HepG2 (cell line): Measurements from ENCODE around the gene YPEL3. TPM values are rescaled to one million over a fixed set of nuclear protein-coding genes. Genes with fewer than 3 reads are reported as not detected.

Experiments used
- ARHGAP35 ChIP-seq: sonication (generic); formaldehyde crosslinking; IDR thresholded peaks from 2 replicates; pipeline ENCODE4 v1.9.0; 2022; ENCODE audit warnings: mild to moderate bottlenecking, inconsistent platforms, moderate library complexity, missing genetic modification reagents, borderline replicate concordance
- HMG20A ChIP-seq: IDR thresholded peaks from 2 replicates; pipeline ENCODE4 v1.6.1; 2016; ENCODE audit warnings: borderline replicate concordance
- HNRNPL ChIP-seq: fragments of 200-400 bp; formaldehyde crosslinking; IDR thresholded peaks from 2 replicates; pipeline ENCODE4 v1.6.1; 2017; ENCODE audit warnings: mild to moderate bottlenecking, low read depth, low read length
- HOXA9 ChIP-seq: sonication (generic); formaldehyde crosslinking; IDR thresholded peaks from 2 replicates; pipeline ENCODE4 v1.8.1; 2022; ENCODE audit warnings: missing genetic modification reagents, mild to moderate bottlenecking, moderate library complexity, borderline replicate concordance
- ZNF281 ChIP-seq: sonication (generic); formaldehyde crosslinking; IDR thresholded peaks from 2 replicates; pipeline ENCODE4 v1.4.0; 2020; ENCODE audit warnings: missing genetic modification reagents, borderline replicate concordance
- ZNF484 ChIP-seq: sonication (generic); formaldehyde crosslinking; IDR thresholded peaks from 2 replicates; pipeline ENCODE4 v1.5.1; 2020; ENCODE audit warnings: mild to moderate bottlenecking, low read depth, missing genetic modification reagents, borderline replicate concordance
- ZNF607 ChIP-seq: sonication (generic); formaldehyde crosslinking; IDR thresholded peaks from 2 replicates; pipeline ENCODE4 v1.5.1; 2020; ENCODE audit warnings: missing genetic modification reagents, mild to moderate bottlenecking, borderline replicate concordance
- ZSCAN12 ChIP-seq: sonication (generic); formaldehyde crosslinking; IDR thresholded peaks from 2 replicates; pipeline ENCODE4 v1.9.0; 2021; ENCODE audit warnings: mild to moderate bottlenecking, missing genetic modification reagents
- polyA plus RNA-seq, 8 experiments: library from polyadenylated mRNA; depleted of rRNA in 3 of 8; stranded (reverse) in 7 of 8; unstranded in 1 of 8; fragments of >200 nt; fragmentation: Illumina TruSeq in 4 of 8; extraction: Trizol in 4 of 8; gene quantifications; 2 replicates each; pipeline versions ENCODE4 v1.2.1 to v1.2.3, GENCODE V29; 2011 to 2016; ENCODE audit warnings: low read depth in 4 of 8, missing spikeins in 1 of 8, mixed read lengths in 1 of 8; ENCODE audit not compliant: insufficient read depth in 1 of 8
- total RNA-seq, 5 experiments: library from RNA; depleted of rRNA; stranded (reverse); fragments of >200 nt; fragmentation: Illumina TruSeq; extraction: Trizol; gene quantifications; 2 replicates each; pipeline ENCODE4 v1.2.3, GENCODE V29; 2016; ENCODE audit warnings: low read depth in 1 of 5
- TF ChIP-seq, protein P1 (sequence below): sonication (generic); formaldehyde crosslinking; IDR thresholded peaks from 2 replicates; pipeline ENCODE4; 2020; ENCODE audit warnings: missing genetic modification reagents, mild to moderate bottlenecking, borderline replicate concordance
- TF ChIP-seq, protein P2 (sequence below): sonication (generic); formaldehyde crosslinking; IDR thresholded peaks from 2 replicates; pipeline ENCODE4 v1.4.0; 2020; ENCODE audit warnings: missing genetic modification reagents
- TF ChIP-seq, protein P3 (sequence below): sonication (generic); formaldehyde crosslinking; IDR thresholded peaks from 2 replicates; pipeline ENCODE4 v1.4.0; 2020; ENCODE audit warnings: missing genetic modification reagents, borderline replicate concordance

Gene YPEL3
- total and polyA plus RNA-seq, 2 of the 13 experiments (the other 11 are each of a cell fraction or from before 2014, with no cell fraction given), result 5.4 to 47.0 TPM

DNA sequence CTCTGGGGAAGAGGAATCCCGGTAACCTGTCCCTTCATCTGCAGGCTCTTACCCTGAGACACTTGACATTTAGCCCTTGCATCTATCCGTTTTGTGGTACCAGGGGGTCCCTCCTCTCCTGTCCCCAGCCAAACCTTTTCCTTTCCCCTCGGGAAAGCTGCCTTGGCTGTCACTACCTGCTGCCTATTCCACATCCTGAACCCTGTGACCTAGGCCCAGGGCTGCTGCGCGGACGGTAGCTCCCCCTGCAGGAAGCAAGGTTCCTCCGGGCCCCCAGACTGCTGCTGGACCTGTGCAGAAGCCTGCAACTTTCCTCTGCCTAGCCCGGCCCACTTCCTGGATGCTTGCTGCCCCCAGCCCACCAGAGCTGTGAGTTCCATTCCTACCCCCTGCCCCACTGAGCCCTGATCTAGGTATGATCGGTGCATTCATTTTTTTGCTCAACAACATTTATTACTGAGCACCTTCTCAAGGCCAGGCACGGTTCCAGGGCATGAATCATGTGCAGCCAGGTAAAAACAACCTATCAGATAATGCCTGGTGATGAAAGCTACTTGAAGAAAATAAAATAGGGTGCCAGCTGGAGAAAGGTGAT, 41.0 kb downstream of the YPEL3 start (continued):
- TF ChIP-seq, protein P1, sequence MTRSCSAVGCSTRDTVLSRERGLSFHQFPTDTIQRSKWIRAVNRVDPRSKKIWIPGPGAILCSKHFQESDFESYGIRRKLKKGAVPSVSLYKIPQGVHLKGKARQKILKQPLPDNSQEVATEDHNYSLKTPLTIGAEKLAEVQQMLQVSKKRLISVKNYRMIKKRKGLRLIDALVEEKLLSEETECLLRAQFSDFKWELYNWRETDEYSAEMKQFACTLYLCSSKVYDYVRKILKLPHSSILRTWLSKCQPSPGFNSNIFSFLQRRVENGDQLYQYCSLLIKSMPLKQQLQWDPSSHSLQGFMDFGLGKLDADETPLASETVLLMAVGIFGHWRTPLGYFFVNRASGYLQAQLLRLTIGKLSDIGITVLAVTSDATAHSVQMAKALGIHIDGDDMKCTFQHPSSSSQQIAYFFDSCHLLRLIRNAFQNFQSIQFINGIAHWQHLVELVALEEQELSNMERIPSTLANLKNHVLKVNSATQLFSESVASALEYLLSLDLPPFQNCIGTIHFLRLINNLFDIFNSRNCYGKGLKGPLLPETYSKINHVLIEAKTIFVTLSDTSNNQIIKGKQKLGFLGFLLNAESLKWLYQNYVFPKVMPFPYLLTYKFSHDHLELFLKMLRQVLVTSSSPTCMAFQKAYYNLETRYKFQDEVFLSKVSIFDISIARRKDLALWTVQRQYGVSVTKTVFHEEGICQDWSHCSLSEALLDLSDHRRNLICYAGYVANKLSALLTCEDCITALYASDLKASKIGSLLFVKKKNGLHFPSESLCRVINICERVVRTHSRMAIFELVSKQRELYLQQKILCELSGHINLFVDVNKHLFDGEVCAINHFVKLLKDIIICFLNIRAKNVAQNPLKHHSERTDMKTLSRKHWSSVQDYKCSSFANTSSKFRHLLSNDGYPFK (CRISPR knock-in tag), result peak; percentile 63; the same call in 1 of the 2 replicates
- TF ChIP-seq, protein P2, sequence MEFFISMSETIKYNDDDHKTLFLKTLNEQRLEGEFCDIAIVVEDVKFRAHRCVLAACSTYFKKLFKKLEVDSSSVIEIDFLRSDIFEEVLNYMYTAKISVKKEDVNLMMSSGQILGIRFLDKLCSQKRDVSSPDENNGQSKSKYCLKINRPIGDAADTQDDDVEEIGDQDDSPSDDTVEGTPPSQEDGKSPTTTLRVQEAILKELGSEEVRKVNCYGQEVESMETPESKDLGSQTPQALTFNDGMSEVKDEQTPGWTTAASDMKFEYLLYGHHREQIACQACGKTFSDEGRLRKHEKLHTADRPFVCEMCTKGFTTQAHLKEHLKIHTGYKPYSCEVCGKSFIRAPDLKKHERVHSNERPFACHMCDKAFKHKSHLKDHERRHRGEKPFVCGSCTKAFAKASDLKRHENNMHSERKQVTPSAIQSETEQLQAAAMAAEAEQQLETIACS (CRISPR knock-in tag), result no peak
- no peak for TF ChIP-seq ZNF484 (CRISPR knock-in tag)
- no peak for TF ChIP-seq HOXA9
- no peak for TF ChIP-seq ZSCAN12 (CRISPR knock-in tag)
- no peak for TF ChIP-seq HNRNPL
- no peak for TF ChIP-seq ZNF281 (CRISPR knock-in tag)
- TF ChIP-seq ZNF607 (CRISPR knock-in tag), result no peak
- TF ChIP-seq ARHGAP35 (CRISPR knock-in tag), result no peak
- no peak for TF ChIP-seq HMG20A
- TF ChIP-seq, protein P3, sequence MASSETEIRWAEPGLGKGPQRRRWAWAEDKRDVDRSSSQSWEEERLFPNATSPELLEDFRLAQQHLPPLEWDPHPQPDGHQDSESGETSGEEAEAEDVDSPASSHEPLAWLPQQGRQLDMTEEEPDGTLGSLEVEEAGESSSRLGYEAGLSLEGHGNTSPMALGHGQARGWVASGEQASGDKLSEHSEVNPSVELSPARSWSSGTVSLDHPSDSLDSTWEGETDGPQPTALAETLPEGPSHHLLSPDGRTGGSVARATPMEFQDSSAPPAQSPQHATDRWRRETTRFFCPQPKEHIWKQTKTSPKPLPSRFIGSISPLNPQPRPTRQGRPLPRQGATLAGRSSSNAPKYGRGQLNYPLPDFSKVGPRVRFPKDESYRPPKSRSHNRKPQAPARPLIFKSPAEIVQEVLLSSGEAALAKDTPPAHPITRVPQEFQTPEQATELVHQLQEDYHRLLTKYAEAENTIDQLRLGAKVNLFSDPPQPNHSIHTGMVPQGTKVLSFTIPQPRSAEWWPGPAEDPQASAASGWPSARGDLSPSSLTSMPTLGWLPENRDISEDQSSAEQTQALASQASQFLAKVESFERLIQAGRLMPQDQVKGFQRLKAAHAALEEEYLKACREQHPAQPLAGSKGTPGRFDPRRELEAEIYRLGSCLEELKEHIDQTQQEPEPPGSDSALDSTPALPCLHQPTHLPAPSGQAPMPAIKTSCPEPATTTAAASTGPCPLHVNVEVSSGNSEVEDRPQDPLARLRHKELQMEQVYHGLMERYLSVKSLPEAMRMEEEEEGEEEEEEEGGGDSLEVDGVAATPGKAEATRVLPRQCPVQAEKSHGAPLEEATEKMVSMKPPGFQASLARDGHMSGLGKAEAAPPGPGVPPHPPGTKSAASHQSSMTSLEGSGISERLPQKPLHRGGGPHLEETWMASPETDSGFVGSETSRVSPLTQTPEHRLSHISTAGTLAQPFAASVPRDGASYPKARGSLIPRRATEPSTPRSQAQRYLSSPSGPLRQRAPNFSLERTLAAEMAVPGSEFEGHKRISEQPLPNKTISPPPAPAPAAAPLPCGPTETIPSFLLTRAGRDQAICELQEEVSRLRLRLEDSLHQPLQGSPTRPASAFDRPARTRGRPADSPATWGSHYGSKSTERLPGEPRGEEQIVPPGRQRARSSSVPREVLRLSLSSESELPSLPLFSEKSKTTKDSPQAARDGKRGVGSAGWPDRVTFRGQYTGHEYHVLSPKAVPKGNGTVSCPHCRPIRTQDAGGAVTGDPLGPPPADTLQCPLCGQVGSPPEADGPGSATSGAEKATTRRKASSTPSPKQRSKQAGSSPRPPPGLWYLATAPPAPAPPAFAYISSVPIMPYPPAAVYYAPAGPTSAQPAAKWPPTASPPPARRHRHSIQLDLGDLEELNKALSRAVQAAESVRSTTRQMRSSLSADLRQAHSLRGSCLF, result no peak
